CD4-positive, alpha-beta T cell (primary cell): Measurements from ENCODE around the gene C4orf50. TPM values are rescaled to one million over a fixed set of nuclear protein-coding genes. Genes with fewer than 3 reads are reported as not detected.

ENCODE experiments used
- ATAC-seq: fragments of 200-7000 bp; cut with Tn5 transposase; one replicate; pipeline ENCODE4 v1.10.0; 2022; ENCODE audit warnings: mild to moderate bottlenecking; ENCODE audit not compliant: poor library complexity
- CTCF ChIA-PET: fragments of 350-600 bp; sonication (Branson Sonifier 250); formaldehyde crosslinking; loops from one replicate; lab custom pipeline; 2021; ENCODE audit warnings: antibody characterized with exemption, inconsistent platforms; lab: Charles Lee
- POLR2A ChIA-PET: fragments of 350-600 bp; sonication (Branson Sonifier 250); formaldehyde crosslinking; loops from one replicate; lab custom pipeline; 2021; ENCODE audit warnings: antibody characterized with exemption, inconsistent platforms; lab: Charles Lee
- DNase-seq, 14 experiments: peaks; one replicate each; pipeline ENCODE4 v3.0.0-alpha.2; 2013 to 2020; ENCODE audit warnings: mixed read lengths in 2 of 14
- H3K27ac ChIP-seq, 2 donors: one replicate each; pipeline versions ENCODE4 v1.5.1 to v1.7.0; 2013; ENCODE audit warnings: low read length in 2 of 2, low read depth in 1 of 2, mild to moderate bottlenecking in 1 of 2
- H3K27me3 ChIP-seq, 2 experiments: 1 replicate in 1 of 2; 2 replicates in 1 of 2; pipeline versions ENCODE4 v1.6.1 to v1.7.0; 2013; ENCODE audit warnings: low read length in 2 of 2, control low read depth in 1 of 2, mild to moderate bottlenecking in 1 of 2, moderate library complexity in 1 of 2; ENCODE audit not compliant: insufficient read depth in 2 of 2, control insufficient read depth in 1 of 2
- H3K36me3 ChIP-seq: one replicate; pipeline ENCODE4 v1.6.1; 2013; ENCODE audit warnings: low read length, control low read depth; ENCODE audit not compliant: insufficient read depth
- H3K4me1 ChIP-seq: one replicate; pipeline ENCODE4 v1.6.1; 2013; ENCODE audit warnings: low read length, control low read depth; ENCODE audit not compliant: insufficient read depth
- H3K4me3 ChIP-seq: one replicate; pipeline ENCODE4 v1.5.1; 2013; ENCODE audit warnings: mild to moderate bottlenecking, low read length, moderate library complexity
- H3K9me3 ChIP-seq, 2 experiments: 1 replicate in 1 of 2; 2 replicates in 1 of 2; pipeline versions ENCODE4 v1.6.1 to v1.7.0; 2013; ENCODE audit warnings: low read length in 2 of 2, mild to moderate bottlenecking in 2 of 2, control low read depth in 1 of 2, moderate library complexity in 1 of 2; ENCODE audit not compliant: control insufficient read depth in 1 of 2, insufficient read depth in 1 of 2
- H3K27ac Mint-ChIP-seq: one replicate; pipeline ENCODE4 v1.8.0; 2020; ENCODE audit warnings: mixed read lengths
- H3K27me3 Mint-ChIP-seq: one replicate; pipeline ENCODE4 v1.8.0; 2021; ENCODE audit warnings: mixed read lengths
- H3K36me3 Mint-ChIP-seq: one replicate; pipeline ENCODE4 v1.8.0; 2021; ENCODE audit warnings: low read depth, mixed read lengths
- H3K4me1 Mint-ChIP-seq: one replicate; pipeline ENCODE4 v1.8.0; 2021; ENCODE audit warnings: low read depth, mixed read lengths
- H3K4me3 Mint-ChIP-seq: one replicate; pipeline ENCODE4 v1.8.0; 2020; ENCODE audit warnings: mild to moderate bottlenecking, mixed read lengths
- H3K9me3 Mint-ChIP-seq: one replicate; pipeline ENCODE4 v1.8.0; 2020; ENCODE audit warnings: mixed read lengths
- intact Hi-C, 2 experiments: fragments of 100-400 bp; cut with DNase I in 1 of 2; cut with micrococcal nuclease in 1 of 2; formaldehyde crosslinking; loops; one replicate each; pipeline versions ENCODE4 v1.15.1 to v1.9.0; 2023 to 2025; cut with DNase I, micrococcal nuclease
- microRNA-seq: library from miRNA; unstranded; fragments of <30 nt; microRNA quantifications from one replicate; pipeline ENCODE4 v1.2.0, GENCODE V29; 2021; ENCODE audit warnings: borderline microRNAs expressed, borderline replicate concordance
- total RNA-seq, 174 experiments: library from RNA in 2 of 174; stranded (reverse) in 2 of 174; gene quantifications; one replicate each; pipeline ENCODE4 v1.2.3 and lab custom pipeline; 2021 to 2026
- TF ChIP-seq, protein P1 (sequence below): fragments of 200-600 bp; IDR thresholded peaks from one replicate; pipeline ENCODE4 v1.8.0; 2022; ENCODE audit warnings: antibody characterized with exemption, mild to moderate bottlenecking

The C4orf50 gene
- total RNA-seq, 2 experiments from 2014 or later = 0.16 to 0.20 TPM

DNA sequence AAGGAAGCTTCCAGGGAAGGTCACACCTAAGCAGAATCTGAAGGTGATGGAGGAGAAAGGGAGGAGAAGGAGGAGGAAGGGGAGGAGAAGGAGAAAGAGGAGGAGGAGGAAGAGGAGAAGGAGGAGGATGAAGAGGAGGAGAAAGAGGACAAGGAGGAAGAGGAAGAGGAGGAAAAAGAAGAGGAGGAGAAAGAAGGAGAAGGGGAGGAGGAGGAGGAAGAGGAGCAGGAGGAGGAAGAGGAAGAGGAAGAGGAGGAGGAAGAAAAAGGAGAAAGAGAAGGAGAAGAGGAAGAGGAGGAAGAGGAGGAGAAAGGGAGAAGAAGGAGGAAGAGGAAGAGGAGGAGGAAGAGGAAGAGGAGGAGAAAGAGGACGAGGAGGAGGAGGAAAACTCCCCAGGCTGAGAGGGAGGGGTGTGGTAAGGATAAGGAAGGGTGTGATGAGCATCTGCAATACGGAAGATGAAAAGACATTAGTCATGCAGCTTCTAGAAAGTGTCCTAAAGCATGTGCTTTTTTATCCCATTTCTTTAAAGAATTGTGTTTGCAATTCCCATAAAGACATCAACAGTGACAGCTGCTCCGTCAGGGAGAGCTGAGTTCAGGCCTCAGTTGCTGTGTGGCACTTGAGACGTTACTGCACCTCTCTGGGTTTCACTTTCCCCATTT lies 166.5 kb downstream of the C4orf50 start:
- Histone ChIP-seq H3K27ac (no peak overlapping the region), H3K4me1 (no peaks in the 10 kb centered on the region), H3K27me3 (peaks cover 0 to 3% of the 10 kb centered on the region in 2 experiments), H3K4me3 (no peak overlapping the region), H3K9me3 (no peaks in the 10 kb centered on the region), H3K36me3 (no peaks in the 10 kb centered on the region)
- Mint-ChIP-seq H3K4me3 (no peak overlapping the region), H3K36me3 (no peaks in the 10 kb centered on the region), H3K4me1 (no peaks in the 10 kb centered on the region), H3K27me3 (peaks cover 15% of the 10 kb centered on the region), H3K27ac (no peak overlapping the region), H3K9me3 (no peaks in the 10 kb centered on the region)
- TF ChIP-seq, protein P1, sequence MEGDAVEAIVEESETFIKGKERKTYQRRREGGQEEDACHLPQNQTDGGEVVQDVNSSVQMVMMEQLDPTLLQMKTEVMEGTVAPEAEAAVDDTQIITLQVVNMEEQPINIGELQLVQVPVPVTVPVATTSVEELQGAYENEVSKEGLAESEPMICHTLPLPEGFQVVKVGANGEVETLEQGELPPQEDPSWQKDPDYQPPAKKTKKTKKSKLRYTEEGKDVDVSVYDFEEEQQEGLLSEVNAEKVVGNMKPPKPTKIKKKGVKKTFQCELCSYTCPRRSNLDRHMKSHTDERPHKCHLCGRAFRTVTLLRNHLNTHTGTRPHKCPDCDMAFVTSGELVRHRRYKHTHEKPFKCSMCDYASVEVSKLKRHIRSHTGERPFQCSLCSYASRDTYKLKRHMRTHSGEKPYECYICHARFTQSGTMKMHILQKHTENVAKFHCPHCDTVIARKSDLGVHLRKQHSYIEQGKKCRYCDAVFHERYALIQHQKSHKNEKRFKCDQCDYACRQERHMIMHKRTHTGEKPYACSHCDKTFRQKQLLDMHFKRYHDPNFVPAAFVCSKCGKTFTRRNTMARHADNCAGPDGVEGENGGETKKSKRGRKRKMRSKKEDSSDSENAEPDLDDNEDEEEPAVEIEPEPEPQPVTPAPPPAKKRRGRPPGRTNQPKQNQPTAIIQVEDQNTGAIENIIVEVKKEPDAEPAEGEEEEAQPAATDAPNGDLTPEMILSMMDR = no peak
- intact Hi-C loops = no loop called here
- ATAC-seq = no peak
- POLR2A ChIA-PET = no interaction called here
- CTCF ChIA-PET = no interaction called here
- DNase-seq = no peak

Small RNA genes within 50 kb of the gene (microRNA-seq; reads per million reads assigned to microRNA genes)
- not detected for gene MIR378D1

Other genes starting within 250 kb of the C4orf50 start
- not detected for gene CRMP1, start 125.3 kb downstream of the C4orf50 start, total RNA-seq
- 1 to 10 TPM; 2.0 to 2.1 TPM for gene JAKMIP1, start 182.1 kb upstream of the C4orf50 start, total RNA-seq